ENCODE measurements around the gene PHOX2A. TPM values are rescaled to one million over a fixed set of nuclear protein-coding genes. Genes with fewer than 3 reads are reported as not detected.

The PHOX2A gene
- total and polyA plus RNA-seq, 11 donors, result not detected

DNA sequence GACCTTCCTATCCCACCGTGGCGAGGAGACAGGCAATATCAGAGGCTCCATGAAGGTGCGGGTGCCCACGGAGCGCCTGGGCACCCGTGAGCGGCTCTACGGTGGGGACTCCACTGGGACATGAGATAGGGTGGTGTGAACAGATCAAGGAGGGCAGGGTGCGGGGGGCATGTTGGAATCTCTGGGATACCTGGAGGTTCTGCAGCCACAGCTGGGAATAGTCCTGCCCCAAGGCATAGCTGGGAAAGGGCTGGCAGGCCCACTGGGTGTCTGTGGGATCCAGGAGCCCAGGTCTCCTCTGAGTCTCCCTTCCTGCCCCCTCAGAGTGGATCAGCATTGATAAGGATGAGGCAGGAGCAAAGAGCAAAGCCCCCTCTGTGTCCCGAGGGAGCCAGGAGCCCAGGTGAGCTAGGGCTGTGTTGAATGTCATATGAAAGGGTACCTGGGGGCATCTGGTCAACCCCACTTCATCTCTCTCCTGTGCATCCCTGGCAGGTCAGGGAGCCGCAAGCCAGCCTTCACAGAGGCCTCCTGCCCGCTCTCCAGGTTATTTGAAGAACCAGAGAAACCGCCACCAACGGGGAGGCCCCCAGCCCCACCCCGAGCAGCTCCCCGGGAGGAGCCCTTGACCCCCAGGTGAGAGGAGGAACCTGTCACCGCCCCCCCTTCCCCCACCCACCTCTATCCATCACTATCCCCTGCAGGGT lies 8.5 kb downstream of the PHOX2A start:
- DNase-seq (no peak), ATAC-seq (no peak)
- peak overlapping the region in 1 of 12 donors; percentile 55 for H3K27ac ChIP-seq
- WGBS, 4 donors, result 89 to 95% (median 90%) methylated on average over 14 to 17 of the region's 17 CpGs
- intact Hi-C loops (cut with DNase I), result loop anchor here in 1 of 10 donors (10.0 kb wide), 1 partner anchor 179 kb away; no protein-coding TSS in a partner anchor
- peaks cover 0 to 50% (median 30%) of the 10 kb centered on the region in 12 donors for H3K4me1 ChIP-seq
- TF ChIP-seq, protein P1, sequence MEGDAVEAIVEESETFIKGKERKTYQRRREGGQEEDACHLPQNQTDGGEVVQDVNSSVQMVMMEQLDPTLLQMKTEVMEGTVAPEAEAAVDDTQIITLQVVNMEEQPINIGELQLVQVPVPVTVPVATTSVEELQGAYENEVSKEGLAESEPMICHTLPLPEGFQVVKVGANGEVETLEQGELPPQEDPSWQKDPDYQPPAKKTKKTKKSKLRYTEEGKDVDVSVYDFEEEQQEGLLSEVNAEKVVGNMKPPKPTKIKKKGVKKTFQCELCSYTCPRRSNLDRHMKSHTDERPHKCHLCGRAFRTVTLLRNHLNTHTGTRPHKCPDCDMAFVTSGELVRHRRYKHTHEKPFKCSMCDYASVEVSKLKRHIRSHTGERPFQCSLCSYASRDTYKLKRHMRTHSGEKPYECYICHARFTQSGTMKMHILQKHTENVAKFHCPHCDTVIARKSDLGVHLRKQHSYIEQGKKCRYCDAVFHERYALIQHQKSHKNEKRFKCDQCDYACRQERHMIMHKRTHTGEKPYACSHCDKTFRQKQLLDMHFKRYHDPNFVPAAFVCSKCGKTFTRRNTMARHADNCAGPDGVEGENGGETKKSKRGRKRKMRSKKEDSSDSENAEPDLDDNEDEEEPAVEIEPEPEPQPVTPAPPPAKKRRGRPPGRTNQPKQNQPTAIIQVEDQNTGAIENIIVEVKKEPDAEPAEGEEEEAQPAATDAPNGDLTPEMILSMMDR (IDR thresholded peaks at IDR 0.05), result no peak
- no peak for TF ChIP-seq POLR2A (IDR thresholded peaks at IDR 0.05)
- H3K4me3 ChIP-seq, result no peak overlapping the region
- peaks cover 0 to 15% (median under 1%) of the 10 kb centered on the region in 9 donors for H3K27me3 ChIP-seq
- H3K9me3 ChIP-seq, result no peaks in the 10 kb centered on the region
- peaks cover 0 to 79% (median 74%) of the 10 kb centered on the region in 9 donors for H3K36me3 ChIP-seq

DNA sequence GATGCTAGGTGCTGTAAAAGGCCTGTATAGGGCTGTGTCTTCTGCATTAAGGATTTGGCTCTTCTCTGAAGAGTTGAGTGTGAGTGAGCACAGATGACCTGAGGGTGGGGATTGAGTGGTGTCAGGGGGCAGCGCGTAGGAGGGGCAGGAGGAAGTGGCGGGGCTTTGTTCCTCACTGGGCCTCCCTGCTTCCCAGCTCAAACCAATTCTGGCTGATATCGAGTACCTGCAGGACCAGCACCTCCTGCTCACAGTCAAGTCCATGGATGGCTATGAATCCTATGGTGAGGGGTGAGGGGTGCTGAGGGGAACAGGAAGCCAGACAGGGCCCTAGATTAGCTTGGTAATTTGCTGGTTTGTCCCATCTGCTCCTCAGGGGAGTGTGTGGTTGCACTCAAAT lies 9.1 kb downstream of the PHOX2A start:
- TF ChIP-seq, protein P1 (IDR thresholded peaks at IDR 0.05), result no peak
- TF ChIP-seq POLR2A (IDR thresholded peaks at IDR 0.05), result no peak
- intact Hi-C loops (cut with DNase I), result loop anchor here in 1 of 10 donors (10.0 kb wide), 1 partner anchor 180 kb away; no protein-coding TSS in a partner anchor
- no peak for ATAC-seq
- 81 to 93% (median 88%) methylated on average over 4 of the region's 4 CpGs for WGBS, 4 donors
- DNase-seq, result no peak
- peaks cover 0 to 85% (median 80%) of the 10 kb centered on the region in 9 donors for H3K36me3 ChIP-seq
- peaks cover 0 to 9% (median 0%) of the 10 kb centered on the region in 9 donors for H3K27me3 ChIP-seq
- H3K9me3 ChIP-seq, result no peaks in the 10 kb centered on the region
- no peak overlapping the region for H3K27ac ChIP-seq
- H3K4me3 ChIP-seq, result no peak overlapping the region
- peaks cover 0 to 44% (median 24%) of the 10 kb centered on the region in 12 donors for H3K4me1 ChIP-seq

DNA sequence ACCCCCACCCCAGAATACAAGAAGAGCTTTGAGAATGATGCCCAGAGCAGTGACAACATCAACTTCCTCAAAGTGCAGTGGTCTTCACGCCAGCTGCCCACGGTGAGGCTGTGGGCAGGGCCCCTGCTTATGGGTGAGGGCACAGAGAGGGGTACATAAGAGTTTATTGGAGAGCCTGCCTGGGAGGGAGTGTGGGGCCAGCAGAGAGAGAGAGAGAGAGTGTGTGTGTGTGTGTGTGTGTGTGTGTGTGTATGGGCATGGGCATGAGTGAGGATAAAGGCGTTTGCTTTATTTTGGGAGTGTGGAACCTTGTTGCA lies 9.5 kb downstream of the PHOX2A start:
- intact Hi-C loops (cut with DNase I), result loop anchor here in 1 of 10 donors (10.0 kb wide), 1 partner anchor 180 kb away; no protein-coding TSS in a partner anchor
- Histone ChIP-seq H3K36me3 (peaks cover 0 to 89% (median 85%) of the 10 kb centered on the region in 9 donors), H3K27me3 (peaks cover 0 to 5% (median 0%) of the 10 kb centered on the region in 9 donors), H3K9me3 (no peaks in the 10 kb centered on the region), H3K4me1 (peaks cover 0 to 40% (median 21%) of the 10 kb centered on the region in 12 donors), H3K4me3 (no peak overlapping the region), H3K27ac (no peak overlapping the region)
- DNase-seq, result no peak
- 71 to 86% (median 80%) methylated on average over 3 of the region's 3 CpGs for WGBS, 4 donors
- no peak for ATAC-seq
- TF ChIP-seq, protein P1 (IDR thresholded peaks at IDR 0.05), result no peak
- TF ChIP-seq POLR2A (IDR thresholded peaks at IDR 0.05), result no peak

DNA sequence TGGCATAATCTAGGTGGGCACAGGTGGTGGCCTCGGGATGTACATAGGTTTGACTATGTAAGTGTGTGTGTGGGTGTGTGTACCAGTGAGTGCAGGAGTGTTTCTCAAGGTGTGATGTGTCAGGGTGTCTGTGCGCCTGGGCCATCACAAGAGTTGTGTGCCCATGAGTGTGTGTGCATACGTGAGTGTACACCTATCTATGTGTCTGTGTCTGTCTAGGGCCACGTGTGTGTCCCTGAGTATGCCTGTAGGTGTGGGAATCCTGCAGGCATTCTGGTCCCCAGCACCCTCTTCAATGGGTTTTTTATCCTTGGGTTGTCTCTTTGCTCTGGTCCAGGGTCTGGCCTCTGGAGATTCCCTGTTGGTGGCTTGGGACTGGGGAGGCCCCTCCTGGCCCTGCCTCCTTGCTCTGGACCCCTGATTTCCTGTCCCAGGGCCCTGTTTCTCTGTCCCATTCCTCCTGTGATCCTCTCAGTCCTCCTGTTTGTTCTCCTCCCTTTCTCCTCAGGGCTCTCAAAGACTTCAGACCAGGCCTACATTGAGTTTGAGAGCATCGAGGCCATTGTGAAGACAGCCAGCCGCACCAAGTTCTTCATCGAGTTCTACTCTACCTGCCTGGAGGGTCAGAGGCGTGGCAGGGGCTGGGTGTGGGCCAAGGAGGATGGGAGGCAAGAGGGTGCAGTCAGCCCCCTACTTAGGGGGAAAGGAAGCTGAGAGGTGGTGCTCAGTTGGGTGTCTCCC lies 10.0 kb downstream of the PHOX2A start:
- DNase-seq (no peak), ATAC-seq (no peak)
- TF ChIP-seq, protein P1 (IDR thresholded peaks at IDR 0.05), result no peak
- no peak for TF ChIP-seq POLR2A (IDR thresholded peaks at IDR 0.05)
- Histone ChIP-seq H3K4me3 (no peak overlapping the region), H3K36me3 (peaks cover 0 to 94% (median 90%) of the 10 kb centered on the region in 9 donors), H3K9me3 (no peaks in the 10 kb centered on the region), H3K27ac (no peak overlapping the region), H3K27me3 (no peaks in the 10 kb centered on the region), H3K4me1 (peaks cover 0 to 34% (median 15%) of the 10 kb centered on the region in 12 donors)
- intact Hi-C loops (cut with DNase I), result loop anchor here in 1 of 10 donors (10.0 kb wide), 1 partner anchor 181 kb away; no protein-coding TSS in a partner anchor
- WGBS, 4 donors, result 87 to 94% (median 92%) methylated on average over 8 of the region's 8 CpGs
